ENCODE results near the gene BARX2.

GRCh38 chr11:129394709-129395108 lies 19.1 kb downstream of the BARX2 start:
- TF ChIP-seq POLR2A (IDR thresholded peaks at IDR 0.05): no peak
- TF ChIP-seq, protein P1, sequence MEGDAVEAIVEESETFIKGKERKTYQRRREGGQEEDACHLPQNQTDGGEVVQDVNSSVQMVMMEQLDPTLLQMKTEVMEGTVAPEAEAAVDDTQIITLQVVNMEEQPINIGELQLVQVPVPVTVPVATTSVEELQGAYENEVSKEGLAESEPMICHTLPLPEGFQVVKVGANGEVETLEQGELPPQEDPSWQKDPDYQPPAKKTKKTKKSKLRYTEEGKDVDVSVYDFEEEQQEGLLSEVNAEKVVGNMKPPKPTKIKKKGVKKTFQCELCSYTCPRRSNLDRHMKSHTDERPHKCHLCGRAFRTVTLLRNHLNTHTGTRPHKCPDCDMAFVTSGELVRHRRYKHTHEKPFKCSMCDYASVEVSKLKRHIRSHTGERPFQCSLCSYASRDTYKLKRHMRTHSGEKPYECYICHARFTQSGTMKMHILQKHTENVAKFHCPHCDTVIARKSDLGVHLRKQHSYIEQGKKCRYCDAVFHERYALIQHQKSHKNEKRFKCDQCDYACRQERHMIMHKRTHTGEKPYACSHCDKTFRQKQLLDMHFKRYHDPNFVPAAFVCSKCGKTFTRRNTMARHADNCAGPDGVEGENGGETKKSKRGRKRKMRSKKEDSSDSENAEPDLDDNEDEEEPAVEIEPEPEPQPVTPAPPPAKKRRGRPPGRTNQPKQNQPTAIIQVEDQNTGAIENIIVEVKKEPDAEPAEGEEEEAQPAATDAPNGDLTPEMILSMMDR (IDR thresholded peaks at IDR 0.05): no peak

All from uterus (tissue), 2 donors.